HepG2 (cell line): ENCODE measurements around the gene ARHGAP19. TPM values are rescaled to one million over a fixed set of nuclear protein-coding genes. Genes with fewer than 3 reads are reported as not detected.

Source experiments
- ATF7 ChIP-seq, 2 experiments: fragments of 450-650 bp in 1 of 2; sonication (generic) in 1 of 2; formaldehyde crosslinking in 1 of 2; IDR thresholded peaks; 2 replicates each; pipeline versions ENCODE4 v1.4.0 to v1.6.1; 2016 to 2020; ENCODE audit warnings: antibody characterized with exemption in 1 of 2, mild to moderate bottlenecking in 1 of 2, missing genetic modification reagents in 1 of 2
- HNF4A ChIP-seq: sonication (generic); formaldehyde crosslinking; IDR thresholded peaks from 2 replicates; pipeline ENCODE4 v1.4.0; 2020; ENCODE audit warnings: missing genetic modification reagents
- MED13 ChIP-seq: sonication (generic); formaldehyde crosslinking; IDR thresholded peaks from 2 replicates; pipeline ENCODE4 v1.5.0; 2020; ENCODE audit warnings: missing genetic modification reagents
- NCOR1 ChIP-seq: fragments of 200-600 bp; sonication (generic); IDR thresholded peaks from 2 replicates; pipeline ENCODE4 v1.7.0; 2017; ENCODE audit warnings: antibody characterized with exemption, low read length, borderline replicate concordance
- NONO ChIP-seq, 2 experiments: fragments of 450-650 bp in 1 of 2; sonication (generic) in 1 of 2; formaldehyde crosslinking in 1 of 2; IDR thresholded peaks in 1 of 2; conservative IDR thresholded peaks in 1 of 2; 2 replicates each; pipeline versions ENCODE4 v1.6.1 to v1.8.0; 2017 to 2022; ENCODE audit warnings: mild to moderate bottlenecking in 1 of 2, missing genetic modification reagents in 1 of 2, moderate library complexity in 1 of 2
- PHF8 ChIP-seq: sonication (generic); formaldehyde crosslinking; IDR thresholded peaks from 2 replicates; pipeline ENCODE4 v1.5.0; 2020; ENCODE audit warnings: missing genetic modification reagents
- POLR2A ChIP-seq, 2 experiments: IDR thresholded peaks; 2 replicates each; pipeline ENCODE4 v1.6.1; 2011; ENCODE audit warnings: low read depth in 2 of 2, low read length in 2 of 2, mild to moderate bottlenecking in 1 of 2, moderate library complexity in 1 of 2; ENCODE audit not compliant: insufficient read depth in 1 of 2
- RBFOX2 ChIP-seq: fragments of 200-400 bp; formaldehyde crosslinking; IDR thresholded peaks from 2 replicates; pipeline ENCODE4 v1.6.1; 2017; ENCODE audit warnings: low read depth, mild to moderate bottlenecking, low read length
- RFX5 ChIP-seq: IDR thresholded peaks from 2 replicates; pipeline ENCODE4 v1.6.1; 2011; ENCODE audit warnings: low read depth, low read length, improper control_type of control experiment
- SMYD3 ChIP-seq: sonication (generic); formaldehyde crosslinking; IDR thresholded peaks from 2 replicates; pipeline ENCODE4 v1.8.1; 2023; ENCODE audit warnings: mild to moderate bottlenecking, missing genetic modification reagents
- SNRNP70 ChIP-seq: fragments of 200-400 bp; formaldehyde crosslinking; IDR thresholded peaks from 2 replicates; pipeline ENCODE4 v1.6.1; 2017; ENCODE audit warnings: mild to moderate bottlenecking, low read depth, low read length, moderate library complexity
- SPEN ChIP-seq: sonication (generic); formaldehyde crosslinking; IDR thresholded peaks from 2 replicates; pipeline ENCODE4 v1.5.1; 2020; ENCODE audit warnings: low read depth, mild to moderate bottlenecking, missing genetic modification reagents
- ZNF629 ChIP-seq: sonication (generic); formaldehyde crosslinking; conservative IDR thresholded peaks from 2 replicates; pipeline ENCODE4 v1.5.0; 2020; ENCODE audit warnings: missing genetic modification reagents
- polyA plus RNA-seq, 8 experiments: library from polyadenylated mRNA; depleted of rRNA in 3 of 8; stranded (reverse) in 7 of 8; unstranded in 1 of 8; fragments of >200 nt; fragmentation: Illumina TruSeq in 4 of 8; extraction: Trizol in 4 of 8; gene quantifications; 2 replicates each; pipeline versions ENCODE4 v1.2.1 to v1.2.3, GENCODE V29; 2011 to 2016; ENCODE audit warnings: low read depth in 4 of 8, missing spikeins in 1 of 8, mixed read lengths in 1 of 8; ENCODE audit not compliant: insufficient read depth in 1 of 8
- total RNA-seq, 5 experiments: library from RNA; depleted of rRNA; stranded (reverse); fragments of >200 nt; fragmentation: Illumina TruSeq; extraction: Trizol; gene quantifications; 2 replicates each; pipeline ENCODE4 v1.2.3, GENCODE V29; 2016; ENCODE audit warnings: low read depth in 1 of 5
- TF ChIP-seq, protein P1 (sequence below): sonication (generic); formaldehyde crosslinking; IDR thresholded peaks from 2 replicates; pipeline ENCODE4 v1.4.0; 2020; ENCODE audit warnings: missing genetic modification reagents
- TF ChIP-seq, protein P2 (sequence below): IDR thresholded peaks from 2 replicates; pipeline ENCODE4 v1.6.1; 2016; ENCODE audit warnings: missing genetic modification reagents, missing compliant biosample characterization
- TF ChIP-seq, protein P3 (sequence below): sonication (generic); formaldehyde crosslinking; IDR thresholded peaks from 2 replicates; pipeline ENCODE4 v1.4.0; 2020; ENCODE audit warnings: missing genetic modification reagents
- TF ChIP-seq, protein P4 (sequence below): sonication (generic); formaldehyde crosslinking; IDR thresholded peaks from 2 replicates; pipeline ENCODE4 v1.8.1; 2023; ENCODE audit warnings: mild to moderate bottlenecking, moderate library complexity, missing genetic modification reagents
- TF ChIP-seq, protein P5 (sequence below): sonication (generic); formaldehyde crosslinking; IDR thresholded peaks from 2 replicates; pipeline ENCODE4 v1.4.0; 2020; ENCODE audit warnings: mild to moderate bottlenecking, missing genetic modification reagents
- TF ChIP-seq, protein P6 (sequence below): sonication (generic); formaldehyde crosslinking; conservative IDR thresholded peaks from 2 replicates; pipeline ENCODE4 v1.8.0; 2022; ENCODE audit warnings: mild to moderate bottlenecking, moderate library complexity, missing genetic modification reagents

Gene ARHGAP19
- total and polyA plus RNA-seq, 2 of the 13 experiments (the other 11 are each of a cell fraction or from before 2014, with no cell fraction given), result 7.6 to 10.0 TPM

DNA sequence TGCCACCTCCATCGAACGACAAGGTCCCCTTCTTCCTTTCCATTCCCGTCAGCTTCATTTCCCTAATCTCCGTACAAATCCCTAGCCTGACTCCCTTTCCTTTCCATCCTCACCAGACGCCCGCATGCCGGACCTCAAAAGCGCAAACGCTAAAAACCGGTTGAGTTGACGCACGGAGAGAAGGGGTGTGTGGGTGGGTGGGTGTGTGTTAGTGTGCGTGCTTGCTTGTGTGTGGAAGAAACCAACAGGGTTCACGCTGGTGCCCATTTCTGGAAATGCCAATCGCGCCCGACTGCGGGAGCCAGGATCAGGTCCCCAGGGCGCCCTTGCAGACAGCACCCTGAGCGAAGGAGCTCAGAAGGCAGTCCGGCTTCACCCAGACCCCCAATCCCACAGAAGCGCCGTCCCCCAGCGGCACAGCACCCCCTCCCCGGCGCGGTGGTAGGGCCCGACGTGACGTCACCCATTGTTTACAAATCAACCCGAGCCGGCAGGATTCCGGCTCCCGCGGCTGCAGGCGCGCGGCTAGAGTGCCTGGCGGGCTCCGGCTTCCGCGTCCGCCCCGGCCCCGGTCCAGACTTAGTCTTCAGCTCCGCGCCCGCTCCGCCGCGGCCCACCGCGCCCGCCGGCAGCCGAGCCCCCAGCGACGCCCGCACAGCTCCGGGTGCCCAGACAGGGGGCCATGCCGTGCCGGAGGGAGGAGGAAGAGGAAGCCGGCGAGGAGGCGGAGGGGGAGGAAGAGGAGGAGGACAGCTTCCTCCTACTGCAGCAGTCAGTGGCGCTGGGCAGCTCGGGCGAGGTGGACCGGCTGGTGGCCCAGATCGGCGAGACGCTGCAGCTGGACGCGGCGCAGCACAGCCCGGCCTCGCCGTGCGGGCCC lies 26.6 kb upstream of the ARHGAP19 start, which contains the start of gene FRAT1 (continued):
- TF ChIP-seq, protein P1, sequence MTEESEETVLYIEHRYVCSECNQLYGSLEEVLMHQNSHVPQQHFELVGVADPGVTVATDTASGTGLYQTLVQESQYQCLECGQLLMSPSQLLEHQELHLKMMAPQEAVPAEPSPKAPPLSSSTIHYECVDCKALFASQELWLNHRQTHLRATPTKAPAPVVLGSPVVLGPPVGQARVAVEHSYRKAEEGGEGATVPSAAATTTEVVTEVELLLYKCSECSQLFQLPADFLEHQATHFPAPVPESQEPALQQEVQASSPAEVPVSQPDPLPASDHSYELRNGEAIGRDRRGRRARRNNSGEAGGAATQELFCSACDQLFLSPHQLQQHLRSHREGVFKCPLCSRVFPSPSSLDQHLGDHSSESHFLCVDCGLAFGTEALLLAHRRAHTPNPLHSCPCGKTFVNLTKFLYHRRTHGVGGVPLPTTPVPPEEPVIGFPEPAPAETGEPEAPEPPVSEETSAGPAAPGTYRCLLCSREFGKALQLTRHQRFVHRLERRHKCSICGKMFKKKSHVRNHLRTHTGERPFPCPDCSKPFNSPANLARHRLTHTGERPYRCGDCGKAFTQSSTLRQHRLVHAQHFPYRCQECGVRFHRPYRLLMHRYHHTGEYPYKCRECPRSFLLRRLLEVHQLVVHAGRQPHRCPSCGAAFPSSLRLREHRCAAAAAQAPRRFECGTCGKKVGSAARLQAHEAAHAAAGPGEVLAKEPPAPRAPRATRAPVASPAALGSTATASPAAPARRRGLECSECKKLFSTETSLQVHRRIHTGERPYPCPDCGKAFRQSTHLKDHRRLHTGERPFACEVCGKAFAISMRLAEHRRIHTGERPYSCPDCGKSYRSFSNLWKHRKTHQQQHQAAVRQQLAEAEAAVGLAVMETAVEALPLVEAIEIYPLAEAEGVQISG (CRISPR knock-in tag), result peak; percentile 79
- TF ChIP-seq SNRNP70, result no peak
- TF ChIP-seq RBFOX2, result peak; percentile 80
- TF ChIP-seq NCOR1, result peak; percentile 62; the same call in 1 of the 2 replicates
- TF ChIP-seq POLR2A (IDR thresholded peaks at IDR 0.05; ENCODE audit: insufficient read depth in 1 of 2, low read depth in 2 of 2, low read length in 2 of 2), result peak; percentile 49 to 62; a peak in 3 of 4 replicates
- no peak for TF ChIP-seq SMYD3 (CRISPR knock-in tag)
- TF ChIP-seq MED13, result peak; percentile 38; the same call in 1 of the 2 replicates
- TF ChIP-seq HNF4A, result no peak
- TF ChIP-seq, protein P2, sequence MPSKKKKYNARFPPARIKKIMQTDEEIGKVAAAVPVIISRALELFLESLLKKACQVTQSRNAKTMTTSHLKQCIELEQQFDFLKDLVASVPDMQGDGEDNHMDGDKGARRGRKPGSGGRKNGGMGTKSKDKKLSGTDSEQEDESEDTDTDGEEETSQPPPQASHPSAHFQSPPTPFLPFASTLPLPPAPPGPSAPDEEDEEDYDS, result 0 out of 2 replicates have a peak, but pooled peaks have one; percentile 10
- TF ChIP-seq ZNF629 (CRISPR knock-in tag), result 0 out of 2 replicates have a peak, but pooled peaks have one; percentile 11
- TF ChIP-seq, protein P3, sequence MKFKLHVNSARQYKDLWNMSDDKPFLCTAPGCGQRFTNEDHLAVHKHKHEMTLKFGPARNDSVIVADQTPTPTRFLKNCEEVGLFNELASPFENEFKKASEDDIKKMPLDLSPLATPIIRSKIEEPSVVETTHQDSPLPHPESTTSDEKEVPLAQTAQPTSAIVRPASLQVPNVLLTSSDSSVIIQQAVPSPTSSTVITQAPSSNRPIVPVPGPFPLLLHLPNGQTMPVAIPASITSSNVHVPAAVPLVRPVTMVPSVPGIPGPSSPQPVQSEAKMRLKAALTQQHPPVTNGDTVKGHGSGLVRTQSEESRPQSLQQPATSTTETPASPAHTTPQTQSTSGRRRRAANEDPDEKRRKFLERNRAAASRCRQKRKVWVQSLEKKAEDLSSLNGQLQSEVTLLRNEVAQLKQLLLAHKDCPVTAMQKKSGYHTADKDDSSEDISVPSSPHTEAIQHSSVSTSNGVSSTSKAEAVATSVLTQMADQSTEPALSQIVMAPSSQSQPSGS, result 0 out of 2 replicates have a peak, but pooled peaks have one; percentile 43
- peak; percentile 20; the same call in 1 of the 2 replicates for TF ChIP-seq SPEN
- 0 out of 2 replicates have a peak, but pooled peaks have one; percentile 30 for TF ChIP-seq RFX5
- TF ChIP-seq NONO (IDR thresholded peaks at IDR 0.05), result no peak
- TF ChIP-seq NONO (CRISPR knock-in tag; conservative IDR thresholded peaks at IDR 0.05), result no peak
- TF ChIP-seq, protein P4, sequence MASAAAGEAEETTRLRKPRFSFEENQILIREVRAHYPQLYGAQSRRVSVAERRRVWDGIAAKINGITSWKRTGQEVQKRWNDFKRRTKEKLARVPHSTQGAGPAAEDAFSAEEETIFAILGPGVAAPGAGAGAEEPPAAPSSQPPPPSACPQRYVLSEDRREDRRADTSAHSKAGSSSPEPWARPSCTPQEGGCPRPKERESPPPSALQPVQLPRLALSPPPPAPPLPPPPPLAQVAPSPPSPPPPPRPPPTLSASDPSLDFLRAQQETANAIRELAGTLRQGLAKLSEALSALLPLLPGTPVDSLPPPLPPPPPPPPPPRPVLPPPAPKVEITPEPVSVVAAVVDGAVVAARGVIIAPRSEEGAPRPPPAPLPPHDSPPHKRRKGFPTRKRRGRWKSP (CRISPR knock-in tag), result peak; percentile 97
- TF ChIP-seq, protein P5, sequence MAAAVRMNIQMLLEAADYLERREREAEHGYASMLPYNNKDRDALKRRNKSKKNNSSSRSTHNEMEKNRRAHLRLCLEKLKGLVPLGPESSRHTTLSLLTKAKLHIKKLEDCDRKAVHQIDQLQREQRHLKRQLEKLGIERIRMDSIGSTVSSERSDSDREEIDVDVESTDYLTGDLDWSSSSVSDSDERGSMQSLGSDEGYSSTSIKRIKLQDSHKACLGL (CRISPR knock-in tag), result peak; percentile 52; the same call in 1 of the 2 replicates
- peak; percentile 99 for TF ChIP-seq ATF7 (IDR thresholded peaks at IDR 0.05)
- peak; percentile 87 for TF ChIP-seq ATF7 (CRISPR knock-in tag; IDR thresholded peaks at IDR 0.05)
- TF ChIP-seq, protein P6, sequence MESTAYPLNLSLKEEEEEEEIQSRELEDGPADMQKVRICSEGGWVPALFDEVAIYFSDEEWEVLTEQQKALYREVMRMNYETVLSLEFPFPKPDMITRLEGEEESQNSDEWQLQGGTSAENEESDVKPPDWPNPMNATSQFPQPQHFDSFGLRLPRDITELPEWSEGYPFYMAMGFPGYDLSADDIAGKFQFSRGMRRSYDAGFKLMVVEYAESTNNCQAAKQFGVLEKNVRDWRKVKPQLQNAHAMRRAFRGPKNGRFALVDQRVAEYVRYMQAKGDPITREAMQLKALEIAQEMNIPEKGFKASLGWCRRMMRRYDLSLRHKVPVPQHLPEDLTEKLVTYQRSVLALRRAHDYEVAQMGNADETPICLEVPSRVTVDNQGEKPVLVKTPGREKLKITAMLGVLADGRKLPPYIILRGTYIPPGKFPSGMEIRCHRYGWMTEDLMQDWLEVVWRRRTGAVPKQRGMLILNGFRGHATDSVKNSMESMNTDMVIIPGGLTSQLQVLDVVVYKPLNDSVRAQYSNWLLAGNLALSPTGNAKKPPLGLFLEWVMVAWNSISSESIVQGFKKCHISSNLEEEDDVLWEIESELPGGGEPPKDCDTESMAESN (CRISPR knock-in tag), result peak; percentile 21; the same call in 1 of the 2 replicates
- peak; percentile 36 for TF ChIP-seq PHF8 (CRISPR knock-in tag)
